Measurements from ENCODE around the gene QRFP.

QRFP gene

DNA sequence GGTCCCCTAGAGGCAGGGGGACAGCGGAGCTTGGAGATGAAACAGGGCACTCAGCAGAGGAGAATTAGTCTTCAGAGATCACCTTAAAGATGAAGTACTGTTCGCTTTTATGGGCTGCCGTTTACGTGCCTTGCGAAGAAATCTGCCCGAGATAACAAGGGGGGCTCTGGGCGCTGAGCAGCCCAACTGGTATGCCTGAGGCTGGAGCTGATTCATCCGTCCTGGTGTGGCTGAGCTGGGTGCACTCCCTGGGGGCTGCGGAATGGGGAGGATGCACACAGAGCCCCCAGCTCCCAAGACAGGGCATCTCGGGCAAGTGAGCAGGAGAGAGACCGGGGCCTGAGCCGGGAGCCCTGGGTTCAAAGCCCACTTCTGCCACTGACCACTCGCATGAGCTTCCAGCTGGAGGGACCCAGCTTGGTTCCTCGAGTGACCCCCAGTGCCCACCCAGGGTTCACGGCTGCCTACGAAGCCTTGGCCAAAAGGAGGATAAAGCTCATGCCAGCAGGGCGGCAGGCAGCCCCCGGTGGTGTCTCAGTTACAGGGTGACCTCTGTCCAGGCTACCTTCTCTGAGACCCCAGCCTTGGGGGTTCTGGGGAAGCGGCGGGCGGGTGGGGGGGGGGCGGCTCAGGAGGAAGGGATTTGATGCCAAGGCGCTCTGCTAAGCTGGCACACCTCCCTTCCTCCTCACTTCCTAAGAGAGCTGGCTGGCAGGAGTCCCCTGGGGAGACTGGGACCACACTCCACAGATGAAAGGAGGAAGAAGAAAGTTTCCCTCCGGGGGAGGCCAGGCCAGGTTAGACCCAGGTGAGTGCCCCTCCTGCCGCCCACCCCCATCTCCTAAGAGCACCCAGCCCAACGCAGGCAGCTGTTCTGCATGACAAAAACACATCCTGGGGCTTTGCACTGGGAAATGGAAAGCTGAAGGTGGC, 36.8 kb upstream of the QRFP start:
- no peak for DNase-seq

DNA sequence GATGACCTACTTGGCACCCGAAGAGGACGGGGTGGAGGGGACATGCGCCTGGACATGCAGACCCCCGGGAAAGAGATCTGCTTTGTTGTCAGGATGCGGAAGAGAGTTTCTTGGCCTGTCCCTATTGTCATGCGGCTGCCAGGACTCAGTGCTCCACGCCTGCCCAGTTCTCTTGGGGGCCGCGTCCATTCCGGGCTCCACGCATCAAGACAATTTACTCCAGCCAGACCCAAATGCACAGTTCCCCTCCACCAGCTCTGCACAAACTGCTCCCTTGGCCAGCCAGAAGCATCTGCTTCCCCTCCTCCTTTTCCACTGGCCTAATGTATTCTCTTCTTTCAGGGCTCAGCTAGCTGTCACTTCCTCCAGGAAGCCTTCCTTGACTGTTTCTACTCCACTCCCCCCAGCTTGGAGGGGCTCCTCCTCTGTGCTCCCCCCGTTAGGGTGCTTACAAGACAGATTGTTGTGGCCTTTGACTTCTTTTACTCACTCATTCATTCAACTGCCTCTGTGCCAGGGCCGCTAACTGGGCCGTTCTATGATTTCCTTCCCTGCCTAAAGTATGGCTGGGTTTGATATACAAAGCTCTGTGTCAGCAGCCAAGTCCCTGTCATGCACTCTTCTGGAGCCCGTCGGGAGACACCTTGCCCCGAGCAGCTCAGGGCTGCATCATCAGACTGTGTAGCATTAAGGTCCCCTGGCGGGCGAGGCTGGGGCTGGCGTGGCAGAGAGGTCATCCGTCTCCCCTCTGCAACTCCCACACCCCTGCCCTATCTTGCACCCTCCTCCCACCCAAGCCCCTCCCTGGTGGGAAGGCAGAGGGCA, 35.9 kb upstream of the QRFP start:
- no peak for DNase-seq

DNA sequence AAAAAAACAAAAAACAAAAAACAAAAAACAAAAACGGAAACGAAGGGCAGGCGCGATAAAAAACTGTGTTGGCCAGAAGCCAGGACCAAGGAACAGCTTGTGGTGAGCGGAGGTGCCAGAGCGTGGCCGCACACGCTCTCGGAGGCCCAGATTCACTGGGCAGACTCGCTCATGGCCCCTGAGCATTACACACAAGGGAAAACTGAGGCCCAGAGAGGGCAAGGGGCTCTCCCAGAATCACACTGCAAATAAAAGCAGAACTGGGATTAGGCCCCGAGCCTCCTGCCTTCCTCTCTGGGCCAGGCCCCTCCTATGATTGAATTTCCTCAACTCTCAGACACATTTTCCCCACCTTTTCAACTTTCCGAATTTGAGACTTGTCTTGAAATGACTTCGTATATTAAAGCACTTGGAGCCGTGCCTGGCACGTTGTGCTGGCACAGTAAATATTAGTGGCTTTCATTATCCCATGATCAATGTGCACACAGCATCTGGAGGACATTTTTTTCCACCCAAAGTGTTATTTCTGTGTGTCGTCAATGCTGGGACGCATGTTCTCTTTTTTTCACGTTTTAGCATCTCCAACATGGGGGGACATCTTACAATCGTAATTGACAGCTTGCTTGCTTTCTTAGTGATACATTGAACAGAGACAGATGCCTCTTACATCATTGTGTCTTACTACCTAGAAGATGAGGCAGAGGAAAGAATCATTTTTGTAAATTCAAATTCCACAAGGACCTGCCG, 35.1 kb upstream of the QRFP start:
- DNase-seq = no peak

DNA sequence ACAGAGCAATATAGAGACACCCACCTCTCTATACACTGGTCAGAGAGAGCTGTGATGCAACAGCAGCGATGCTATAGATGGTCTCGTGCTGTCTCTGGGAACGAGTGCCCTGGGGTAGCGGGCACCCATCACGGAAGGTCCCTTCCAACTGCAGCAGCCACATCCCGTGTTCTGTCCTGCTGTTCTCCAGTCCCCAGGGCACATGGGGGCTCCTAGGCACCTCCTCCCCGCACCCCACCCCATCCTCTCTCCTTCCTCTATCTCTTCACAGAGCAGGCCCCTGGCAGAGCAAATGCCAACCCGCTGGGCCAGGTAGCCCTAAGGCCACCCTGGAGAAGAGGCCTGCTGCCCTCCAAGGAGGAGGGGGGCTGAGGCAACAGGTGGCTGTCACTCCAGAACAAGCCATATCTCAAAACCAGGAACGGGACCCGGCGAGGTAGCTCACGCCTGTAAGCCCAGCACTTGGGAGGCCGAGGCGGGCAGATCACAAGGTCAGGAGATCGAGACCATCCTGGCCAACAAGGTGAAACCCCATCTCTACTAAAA, 34.3 kb upstream of the QRFP start:
- DNase-seq = no peak

DNA sequence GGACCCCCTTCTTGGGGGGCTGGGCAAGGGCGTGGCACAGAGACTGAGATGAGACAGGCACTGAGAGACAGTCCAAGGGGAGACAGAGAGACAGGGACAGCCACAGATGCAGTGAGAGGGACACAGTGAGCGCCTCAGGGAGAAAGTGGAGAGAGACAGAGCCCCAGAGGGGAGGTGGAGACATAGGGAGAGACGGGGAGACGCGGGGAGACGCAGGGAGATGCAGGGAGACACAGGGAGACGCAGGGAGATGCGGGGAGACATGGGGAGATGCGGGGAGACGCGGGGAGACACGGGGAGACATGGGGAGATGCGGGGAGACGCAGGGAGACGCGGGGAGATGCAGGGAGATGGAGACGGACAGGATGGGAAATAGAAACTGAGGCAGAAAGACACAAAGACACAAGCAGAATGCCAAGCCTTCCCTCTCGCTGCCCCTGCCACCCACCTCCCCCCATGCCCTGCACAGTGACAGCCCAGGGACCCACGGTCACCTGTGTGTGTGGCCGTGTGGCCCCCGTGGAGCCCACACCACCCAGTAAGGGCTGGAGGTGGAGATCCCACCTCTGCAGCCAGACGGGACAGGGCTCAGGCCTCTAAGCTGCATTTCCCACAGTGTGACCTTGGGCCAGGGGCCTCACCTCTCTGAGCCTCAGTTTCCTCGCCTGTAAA, 33.7 kb upstream of the QRFP start:
- DNase-seq = no peak

DNA sequence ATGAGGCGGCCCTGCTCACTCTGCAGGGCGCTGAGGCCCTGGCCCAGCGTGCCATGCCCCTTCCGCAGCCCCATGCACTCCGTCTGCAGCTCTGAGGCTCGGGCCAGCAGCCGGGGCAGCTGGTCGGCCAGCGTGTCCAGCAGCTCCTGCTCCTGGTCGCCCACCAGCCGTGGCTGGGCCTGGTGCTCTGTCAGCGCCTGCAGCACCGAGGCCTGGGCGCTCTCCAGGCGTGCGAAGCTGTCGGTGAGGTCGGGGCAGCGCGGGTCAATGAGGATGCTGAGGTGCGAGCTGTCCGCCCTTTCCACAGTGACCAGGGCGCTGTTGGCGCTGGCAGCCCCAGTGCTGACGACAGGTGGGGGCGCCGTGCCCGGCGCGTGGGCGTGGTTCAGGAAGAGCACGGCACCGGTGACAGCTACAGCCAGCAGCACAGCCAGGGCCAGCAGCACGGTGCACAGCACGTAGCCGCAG, 33.0 kb upstream of the QRFP start:
- DNase-seq = no peak

DNA sequence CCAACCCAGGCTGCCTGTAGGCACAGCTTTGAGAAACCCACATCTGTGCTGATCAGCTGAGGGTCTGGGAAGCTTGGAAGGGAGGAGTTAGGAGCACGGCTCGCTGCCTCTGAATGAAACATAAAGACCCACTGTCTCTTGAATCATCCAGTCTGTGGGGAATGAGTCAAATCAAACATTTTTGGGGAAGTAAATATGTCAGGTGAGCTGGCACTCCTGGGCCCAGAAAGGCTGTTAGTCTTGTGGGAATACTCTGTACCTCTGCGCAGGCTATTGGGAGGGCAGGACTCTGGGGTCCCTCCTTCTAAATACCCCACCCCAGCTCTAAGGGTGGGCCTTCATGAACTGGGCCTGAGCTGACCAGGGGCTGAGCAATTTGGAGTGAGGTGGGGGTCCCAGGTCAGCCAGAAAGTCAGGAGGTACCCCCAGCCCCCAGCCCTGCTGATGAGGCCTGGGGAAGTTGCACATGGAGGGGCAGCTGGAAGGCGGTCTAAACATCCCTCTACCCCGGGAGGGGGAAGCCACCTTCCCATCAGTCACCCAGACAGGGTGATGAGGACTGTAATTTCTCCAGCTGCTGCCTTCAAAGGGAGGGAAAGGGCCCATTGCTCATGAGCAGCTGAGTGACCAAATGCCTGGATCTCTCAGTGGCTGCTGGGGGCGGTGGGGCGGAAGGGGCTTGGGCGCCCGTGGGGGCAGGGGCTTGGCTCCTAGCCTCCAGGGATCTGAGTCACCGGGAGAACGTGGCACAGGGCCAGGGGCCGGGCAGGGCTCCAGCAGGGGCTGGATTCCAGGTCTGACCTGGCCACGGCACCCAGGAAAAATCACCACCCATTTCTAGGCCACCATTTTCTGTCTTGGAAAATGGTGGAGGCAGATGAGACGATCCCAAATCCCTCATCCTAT, 31.6 kb upstream of the QRFP start:
- no peak for DNase-seq

DNA sequence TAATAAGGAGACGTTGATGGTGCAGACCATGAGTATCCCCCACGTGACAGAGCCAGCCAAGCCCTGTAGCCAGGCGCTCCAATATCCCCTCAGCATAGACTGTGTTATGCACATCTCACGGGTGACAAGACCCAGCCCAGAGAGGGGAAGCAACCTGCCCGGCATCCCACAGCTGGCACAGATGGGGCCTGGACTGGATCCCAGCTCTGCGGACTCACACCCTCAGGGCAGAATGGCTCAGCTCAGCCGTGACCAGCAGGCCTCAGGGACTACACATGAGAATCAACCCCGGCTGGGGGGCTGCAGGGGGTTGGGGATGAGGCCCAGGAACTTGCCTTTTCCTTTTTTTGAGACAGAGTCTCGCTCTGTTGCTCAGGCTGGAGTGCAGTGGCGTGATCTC, 30.7 kb upstream of the QRFP start:
- DNase-seq = no peak

DNA sequence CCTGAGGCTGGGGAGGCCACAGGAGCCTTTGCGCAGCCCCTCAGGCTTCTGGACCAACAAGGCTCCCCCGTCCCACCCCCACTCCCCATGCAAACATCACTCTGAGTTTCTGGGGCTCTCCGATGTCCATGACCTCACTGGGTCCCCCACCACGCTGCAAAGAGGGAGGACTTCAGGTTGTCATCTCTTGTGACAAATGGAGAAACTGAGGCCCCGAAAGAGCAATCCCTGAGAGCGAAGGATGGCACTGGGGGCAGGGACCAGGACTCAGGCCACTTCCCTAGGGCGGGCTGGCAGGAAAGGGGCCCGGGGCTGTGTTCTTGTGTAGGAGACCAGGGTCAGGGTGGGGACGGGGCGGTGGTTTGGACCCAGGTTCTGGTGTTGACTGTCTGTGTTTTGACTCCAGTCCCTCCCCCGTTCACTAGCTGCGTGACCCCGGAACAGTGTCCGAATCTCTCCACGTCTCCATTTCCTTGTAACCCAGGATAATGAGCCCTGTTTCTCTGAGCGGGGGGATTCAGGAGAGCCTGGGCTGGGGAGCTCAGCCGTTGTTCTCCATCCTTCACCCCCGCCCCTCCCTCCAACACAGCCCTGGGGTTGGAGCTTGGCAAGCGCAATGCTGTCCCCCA, 28.6 kb upstream of the QRFP start:
- no peak for DNase-seq

DNA sequence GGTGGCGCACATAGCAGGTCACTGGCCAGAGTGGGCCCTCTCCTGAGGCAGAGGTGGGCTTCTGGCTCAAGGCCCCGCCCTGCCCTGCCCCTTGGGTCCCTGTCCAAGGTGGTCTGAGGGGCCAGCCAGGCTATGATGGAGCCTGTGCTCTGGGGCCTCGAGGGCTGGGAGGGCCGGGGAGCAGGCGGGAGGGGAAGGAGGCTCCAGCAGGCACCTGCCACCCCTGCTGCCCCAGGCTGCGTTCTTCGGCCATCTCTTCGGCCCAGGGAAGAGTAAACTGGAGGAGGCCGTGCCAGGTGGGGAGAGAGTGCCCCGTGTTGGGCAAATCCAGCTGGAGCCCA, 27.8 kb upstream of the QRFP start:
- no peak for DNase-seq

DNA sequence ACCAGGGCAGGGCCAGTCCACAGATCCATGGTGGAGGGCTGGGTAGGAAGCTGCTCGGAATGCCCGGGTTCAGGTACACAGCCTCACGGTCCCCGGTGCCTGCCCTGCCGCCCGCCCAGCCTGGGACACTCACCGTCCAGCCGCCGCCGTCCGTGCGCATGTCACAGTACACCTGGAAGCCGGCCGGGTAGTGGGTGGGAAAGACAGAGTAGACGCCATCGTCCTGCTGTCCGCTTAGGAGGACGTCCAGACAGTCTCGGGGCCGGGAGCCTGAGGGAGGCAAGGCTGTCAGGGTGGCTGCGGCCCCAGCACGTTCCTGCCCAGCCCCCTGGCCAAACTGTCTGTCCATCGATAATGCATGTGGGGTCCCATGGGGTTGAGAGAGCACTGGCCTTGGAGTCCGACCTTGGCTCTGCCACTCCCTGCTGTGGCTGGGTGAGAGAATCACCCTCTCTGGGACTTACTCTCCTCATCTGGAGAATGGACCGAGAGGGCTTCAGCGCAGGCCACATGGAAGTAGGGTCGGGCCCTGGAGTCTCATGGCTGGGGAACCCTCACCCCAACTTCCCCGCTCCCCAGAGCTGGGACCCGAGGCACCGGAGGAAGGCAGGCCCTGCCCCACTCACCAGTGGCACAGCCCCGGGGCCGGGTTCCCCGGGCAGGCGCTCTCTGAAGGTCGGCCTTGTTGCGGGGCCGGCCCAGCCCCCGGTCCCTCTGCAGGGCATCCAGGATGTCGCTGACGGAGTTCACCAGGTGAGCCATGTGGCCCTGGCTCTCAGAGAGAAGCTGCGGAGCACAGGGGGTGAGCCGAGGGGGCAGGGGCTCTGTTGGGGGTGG, 27.2 kb upstream of the QRFP start:
- DNase-seq = no peak

DNA sequence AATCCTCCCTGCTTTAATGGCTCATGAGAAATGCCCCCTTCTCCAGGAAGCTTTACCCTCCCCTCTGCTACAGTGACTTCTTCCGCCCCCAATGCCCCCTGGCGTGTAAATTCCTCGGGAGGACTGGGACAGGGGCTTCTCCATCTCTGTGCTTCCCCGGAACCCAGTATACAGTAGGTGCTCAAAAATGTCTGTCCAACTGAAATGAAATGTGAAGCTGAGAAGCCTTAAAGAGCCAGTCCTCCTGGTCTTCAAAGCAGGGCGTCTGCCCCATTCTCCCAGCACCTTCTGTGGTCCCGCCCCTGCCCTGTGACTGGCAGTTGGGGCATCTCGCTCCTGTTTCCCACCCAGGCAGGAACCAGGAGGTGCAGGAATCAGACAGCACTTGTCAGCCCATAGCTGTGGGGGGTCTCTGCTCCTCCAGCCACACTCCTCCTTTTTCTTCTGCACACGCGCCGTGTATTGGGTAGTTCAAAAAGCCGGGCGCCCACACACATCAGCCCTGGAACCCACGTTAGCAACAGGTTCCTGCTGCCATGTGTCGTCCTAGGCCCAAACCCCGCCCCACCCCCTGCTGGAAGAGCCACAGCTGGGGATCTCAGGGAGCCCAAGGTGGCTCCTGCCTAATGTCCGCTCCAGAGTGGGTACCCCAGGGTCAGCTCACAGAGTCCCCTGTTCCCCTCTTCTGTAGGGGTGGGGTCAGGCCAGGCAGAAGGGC, 26.4 kb upstream of the QRFP start:
- DNase-seq = no peak

DNA sequence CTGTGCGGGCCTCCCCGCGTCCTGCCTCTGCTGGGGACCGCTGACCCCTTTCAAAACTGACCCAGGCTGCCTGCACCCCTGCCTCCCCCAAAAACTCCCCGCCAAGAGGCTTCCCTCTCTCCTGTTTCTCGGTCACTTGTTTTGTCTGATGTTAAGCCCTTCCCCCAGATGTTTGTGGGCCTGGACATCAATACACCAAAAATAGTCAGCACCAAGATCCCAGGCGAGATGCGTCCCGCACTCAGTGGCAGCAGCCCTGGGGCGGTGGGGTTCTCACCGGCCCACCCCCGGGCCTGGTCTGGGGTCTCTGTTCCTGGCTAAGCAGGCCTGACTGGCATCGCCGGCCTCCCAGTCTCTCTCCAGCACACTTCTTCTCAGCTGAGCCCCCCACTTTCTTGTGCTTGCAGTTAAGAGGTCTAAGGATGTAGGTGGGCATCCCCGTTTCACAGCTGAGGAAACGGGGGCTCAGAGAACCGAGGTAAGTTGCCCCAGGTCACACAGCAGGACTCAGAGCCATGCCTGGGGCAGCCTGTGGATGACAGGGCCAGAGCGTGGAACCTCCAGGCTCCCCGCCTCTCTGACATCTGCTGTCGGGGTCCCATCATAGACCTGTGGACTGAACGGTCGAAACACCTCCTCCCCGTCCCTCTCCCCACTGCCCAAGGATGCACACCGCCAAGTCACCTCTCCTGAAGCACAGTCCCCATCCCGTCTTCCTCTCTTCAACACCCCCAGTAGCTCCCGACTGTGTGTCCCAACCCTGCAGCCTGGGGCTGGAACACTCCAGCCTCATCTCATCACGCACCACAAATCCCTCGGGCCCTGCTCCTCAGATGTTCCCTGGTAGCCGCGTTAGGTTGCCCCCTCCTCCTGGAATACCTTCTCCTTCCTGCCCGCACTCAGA, 25.6 kb upstream of the QRFP start:
- DNase-seq = no peak

DNA sequence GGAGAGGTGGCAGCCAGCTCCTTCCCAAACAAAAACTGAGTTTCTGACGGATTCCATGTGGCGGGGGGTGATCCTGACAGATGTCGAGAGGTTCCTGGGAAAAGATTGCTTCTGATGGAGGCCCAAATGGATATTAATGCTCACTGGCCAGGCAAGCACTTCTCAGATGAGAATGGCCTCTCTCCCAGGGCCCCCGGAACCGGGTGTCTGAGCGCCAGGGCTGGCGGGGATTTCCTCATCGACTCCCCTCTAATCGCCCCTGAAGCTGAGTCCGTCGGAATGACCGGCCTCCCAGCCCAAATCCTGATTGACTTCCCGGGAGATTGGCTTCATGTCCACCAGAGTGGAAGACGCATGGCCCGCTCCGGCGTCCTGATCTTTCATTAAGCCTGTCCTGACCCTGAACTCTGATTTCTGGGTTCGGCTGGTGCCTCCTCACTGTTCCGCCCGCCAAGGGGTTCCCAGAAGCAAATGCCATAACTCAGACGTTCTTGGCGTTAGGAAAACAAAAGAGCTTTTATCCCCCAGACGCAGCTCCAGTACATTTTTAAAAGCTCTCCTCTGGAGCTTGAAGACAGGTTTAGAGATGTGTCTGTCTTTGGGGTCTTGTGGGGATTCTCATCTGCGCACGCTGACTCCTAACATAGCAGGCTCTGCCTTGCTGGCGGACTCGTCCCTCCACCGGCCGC, 24.8 kb upstream of the QRFP start:
- DNase-seq = no peak

DNA sequence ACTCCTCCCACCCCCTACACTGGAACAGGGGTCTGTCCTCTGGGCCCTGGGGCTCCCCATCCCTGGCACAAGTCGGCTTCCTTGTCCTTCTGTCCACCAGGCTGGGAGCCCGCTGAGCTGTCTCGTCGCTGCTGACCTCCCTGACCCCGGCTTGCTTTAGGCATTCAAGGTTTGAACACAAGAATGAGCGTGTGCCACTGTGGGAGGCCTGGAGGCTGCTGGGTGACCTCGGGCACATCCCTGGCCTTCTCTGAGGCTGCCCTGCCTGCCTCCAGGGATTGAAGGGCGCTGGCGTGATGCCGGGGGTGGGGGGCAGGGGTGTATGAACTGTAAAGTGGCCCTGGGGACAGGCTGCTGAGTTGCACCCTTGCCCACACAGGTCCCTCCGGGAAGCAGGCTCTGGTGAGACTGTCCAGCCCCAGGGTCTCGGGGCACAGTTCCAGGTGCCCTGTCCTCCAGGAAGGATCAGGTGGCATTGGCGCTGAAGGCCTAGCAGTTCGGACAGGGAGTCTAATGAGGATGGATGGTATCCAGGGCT, 24.2 kb upstream of the QRFP start:
- DNase-seq = no peak

DNA sequence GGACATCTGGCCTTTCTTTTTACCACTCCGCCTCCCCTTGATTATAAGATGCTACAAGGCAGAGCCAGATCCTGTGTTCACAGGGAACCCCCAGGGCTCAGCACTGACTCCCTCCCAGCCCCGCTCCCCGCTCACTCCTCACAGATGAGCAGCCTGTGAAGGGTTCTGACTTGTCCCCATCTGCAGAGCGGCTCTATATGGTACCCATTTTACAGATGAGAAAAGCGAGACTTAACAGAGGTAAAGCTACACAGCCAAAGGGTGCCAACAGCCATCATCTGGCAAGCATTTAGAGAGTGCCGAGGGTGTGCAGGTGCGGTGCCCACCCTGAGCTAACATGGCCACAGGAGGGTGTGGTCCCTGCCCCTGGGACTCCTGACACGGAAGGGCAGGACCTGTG, 23.6 kb upstream of the QRFP start:
- no peak for DNase-seq

DNA sequence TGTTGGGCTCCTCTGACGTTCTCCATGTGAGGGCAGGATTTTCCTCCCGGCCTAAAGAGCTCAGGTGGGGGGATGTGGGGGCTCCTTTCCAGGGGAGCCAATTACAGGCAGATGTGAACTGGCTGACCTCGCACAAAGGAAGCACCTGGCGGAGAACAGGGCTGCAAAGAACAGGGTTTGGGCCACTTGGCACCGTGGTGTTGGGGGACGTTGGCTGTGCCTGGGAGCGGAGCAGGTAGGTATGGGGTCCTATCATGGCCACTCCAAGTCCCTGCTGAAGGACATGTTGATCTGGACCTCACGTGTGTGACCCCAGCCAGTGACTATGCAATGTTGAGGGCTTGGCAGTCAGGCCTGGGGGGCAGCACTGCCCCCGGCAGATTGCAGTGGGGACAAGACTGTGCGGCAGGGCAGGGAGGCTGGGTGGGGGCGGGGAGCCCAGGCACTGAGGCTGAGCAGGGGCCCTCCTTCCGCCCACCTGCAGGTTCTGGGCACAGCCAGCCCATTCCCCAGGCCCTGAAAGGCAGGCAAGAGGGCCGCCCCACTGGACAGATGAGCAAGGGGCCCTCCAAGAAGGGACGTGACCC, 23.0 kb upstream of the QRFP start:
- DNase-seq = no peak

Measured in NCI-H1930 (cell line).